H1 (cell line): ENCODE results near the gene LCA5L. TPM values are rescaled to one million over a fixed set of nuclear protein-coding genes. Genes with fewer than 3 reads are reported as not detected.

ENCODE experiments used
- CTCF ChIA-PET: fragments of 300-600 bp; sonication (Branson Sonifier 250); formaldehyde crosslinking; loops from one replicate; lab custom pipeline; 2021; ENCODE audit not compliant: partially characterized antibody; lab: Charles Lee
- POLR2A ChIA-PET: fragments of 300-600 bp; sonication (Branson Sonifier 250); formaldehyde crosslinking; loops from one replicate; lab custom pipeline; 2021; ENCODE audit warnings: inconsistent platforms; ENCODE audit not compliant: partially characterized antibody; lab: Charles Lee
- DNase-seq, 2 experiments: peaks; one replicate each; pipeline versions ENCODE4 v3.0.0 to v3.0.0-alpha.2; 2010 to 2022; ENCODE audit warnings: low spot score in 2 of 2, low read depth in 1 of 2, mixed read lengths in 1 of 2
- FAIRE-seq: peaks from 2 replicates; lab custom pipeline; 2011; peaks lifted over from hg19 to GRCh38; lab: Jason Lieb, UNC
- H2AFZ ChIP-seq: 2 replicates; pipeline ENCODE4 v1.8.1; 2012; ENCODE audit warnings: low read length, inconsistent platforms
- H2AK5ac ChIP-seq: 2 replicates; pipeline ENCODE4 v1.6.1; 2013; ENCODE audit warnings: low read depth, low read length
- H2BK120ac ChIP-seq: replicated peaks from 2 replicates; pipeline ENCODE3; 2013; ENCODE audit warnings: low read depth, low read length, inconsistent platforms
- H2BK12ac ChIP-seq: 2 replicates; pipeline ENCODE4 v1.6.1; 2013; ENCODE audit warnings: low read depth, low read length
- H2BK15ac ChIP-seq: 2 replicates; pipeline ENCODE4 v1.6.1; 2013; ENCODE audit warnings: low read length
- H2BK20ac ChIP-seq: 2 replicates; pipeline ENCODE4 v1.6.1; 2013; ENCODE audit warnings: low read length
- H2BK5ac ChIP-seq: 2 replicates; pipeline ENCODE4 v1.6.1; 2013; ENCODE audit warnings: low read depth, low read length
- H3K14ac ChIP-seq: 2 replicates; pipeline ENCODE4 v1.6.1; 2013; ENCODE audit warnings: inconsistent platforms; ENCODE audit not compliant: insufficient read length
- H3K18ac ChIP-seq: 2 replicates; pipeline ENCODE4 v1.6.1; 2013; ENCODE audit warnings: low read length; ENCODE audit errors: extremely low read depth
- H3K23ac ChIP-seq: 2 replicates; pipeline ENCODE4 v1.6.1; 2013; ENCODE audit warnings: inconsistent platforms; ENCODE audit not compliant: insufficient read length
- H3K23me2 ChIP-seq: 2 replicates; pipeline ENCODE4 v1.6.1; 2013; ENCODE audit warnings: low read depth, low read length
- H3K27ac ChIP-seq: 2 replicates; pipeline ENCODE4 v1.6.1; 2011; ENCODE audit warnings: low read depth, low read length, inconsistent platforms
- H3K27me3 ChIP-seq, 4 experiments: replicated peaks in 1 of 4; 1 replicate in 1 of 4; 2 replicates in 3 of 4; pipeline versions ENCODE4 v1.6.1 to v1.8.1; 2011 to 2013; ENCODE audit warnings: low read length in 3 of 4, mild to moderate bottlenecking in 3 of 4, inconsistent platforms in 2 of 4, mixed read lengths in 2 of 4, moderate library complexity in 1 of 4; ENCODE audit not compliant: control insufficient read depth in 3 of 4, insufficient read depth in 3 of 4; ENCODE audit errors: extremely low read depth in 1 of 4
- H3K36me3 ChIP-seq, 4 experiments: 2 replicates each; pipeline versions ENCODE4 v1.6.1 to v1.8.1; 2011 to 2013; ENCODE audit warnings: mild to moderate bottlenecking in 4 of 4, low read length in 3 of 4, moderate library complexity in 2 of 4, control low read depth in 1 of 4, inconsistent platforms in 1 of 4; ENCODE audit not compliant: insufficient read depth in 4 of 4, control insufficient read depth in 2 of 4
- H3K4ac ChIP-seq: replicated peaks from 2 replicates; pipeline ENCODE3; 2013; ENCODE audit warnings: low read length, low read depth, mixed read lengths, inconsistent platforms; ENCODE audit not compliant: insufficient read length
- H3K4me1 ChIP-seq, 4 experiments: replicated peaks in 1 of 4; 1 replicate in 1 of 4; 2 replicates in 3 of 4; pipeline versions ENCODE4 v1.6.1 to v1.8.1; 2011 to 2013; ENCODE audit warnings: low read length in 3 of 4, inconsistent platforms in 2 of 4, mixed read lengths in 1 of 4; ENCODE audit not compliant: insufficient read depth in 4 of 4, control insufficient read depth in 3 of 4
- H3K4me2 ChIP-seq, 2 experiments: 2 replicates each; pipeline versions ENCODE4 v1.6.1 to v1.8.1; 2011 to 2013; ENCODE audit warnings: low read depth in 2 of 2, low read length in 2 of 2, control low read depth in 1 of 2, inconsistent platforms in 1 of 2, mild to moderate bottlenecking in 1 of 2; ENCODE audit not compliant: insufficient read depth in 1 of 2
- H3K4me3 ChIP-seq, 4 experiments: fragments of 200-600, 300-600 bp in 1 of 4; sonication (generic), shearing (Covaris generic), sonication (Bioruptor Twin) in 1 of 4; 2 replicates each; pipeline versions ENCODE4 v1.5.1 to v1.8.1; 2011 to 2016; ENCODE audit warnings: low read length in 4 of 4, low read depth in 3 of 4, control low read depth in 2 of 4, inconsistent platforms in 2 of 4, mild to moderate bottlenecking in 2 of 4, mixed read lengths in 1 of 4, moderate library complexity in 1 of 4; ENCODE audit not compliant: insufficient read depth in 2 of 4; ENCODE audit errors: extremely low read depth in 1 of 4
- H3K56ac ChIP-seq: replicated peaks from 2 replicates; pipeline ENCODE3; 2013; ENCODE audit warnings: low read depth, mild to moderate bottlenecking, mixed read lengths, low read length, inconsistent platforms; ENCODE audit not compliant: insufficient read length
- H3K79me1 ChIP-seq: 2 replicates; pipeline ENCODE4 v1.6.1; 2013; ENCODE audit warnings: low read depth, low read length, control low read depth
- H3K79me2 ChIP-seq, 2 experiments: 2 replicates each; pipeline versions ENCODE4 v1.6.1 to v1.8.1; 2012 to 2013; ENCODE audit warnings: low read length in 2 of 2, mild to moderate bottlenecking in 2 of 2, inconsistent platforms in 1 of 2; ENCODE audit not compliant: insufficient read depth in 2 of 2, control insufficient read depth in 1 of 2
- H3K9ac ChIP-seq, 4 experiments: replicated peaks in 1 of 4; 1 replicate in 1 of 4; 2 replicates in 3 of 4; pipeline versions ENCODE4 v1.6.1 to v1.8.1; 2011 to 2013; ENCODE audit warnings: low read depth in 3 of 4, low read length in 3 of 4, control low read depth in 2 of 4, mild to moderate bottlenecking in 2 of 4, moderate library complexity in 2 of 4, inconsistent platforms in 1 of 4; ENCODE audit errors: extremely low read depth in 1 of 4
- H3K9me3 ChIP-seq, 2 experiments: 2 replicates each; pipeline versions ENCODE4 v1.6.1 to v1.8.1; 2012 to 2013; ENCODE audit warnings: mild to moderate bottlenecking in 2 of 2, moderate library complexity in 2 of 2, control low read depth in 1 of 2, inconsistent platforms in 1 of 2, low read depth in 1 of 2, low read length in 1 of 2, mixed read lengths in 1 of 2; ENCODE audit not compliant: insufficient read depth in 2 of 2
- H4K20me1 ChIP-seq, 2 experiments: replicated peaks in 1 of 2; 2 replicates each; pipeline versions ENCODE3 to v1.8.1; 2011 to 2013; ENCODE audit warnings: inconsistent platforms in 2 of 2, low read length in 2 of 2, mild to moderate bottlenecking in 1 of 2; ENCODE audit not compliant: insufficient read depth in 2 of 2, control insufficient read depth in 1 of 2
- H4K5ac ChIP-seq: 2 replicates; pipeline ENCODE4 v1.6.1; 2013; ENCODE audit warnings: low read length, low read depth, mixed read lengths, inconsistent platforms; ENCODE audit not compliant: insufficient read length
- H4K8ac ChIP-seq: 2 replicates; pipeline ENCODE4 v1.8.0; 2013; ENCODE audit warnings: mild to moderate bottlenecking, moderate library complexity, low read length, inconsistent platforms; ENCODE audit not compliant: insufficient read depth; ENCODE audit errors: extremely low read depth
- H4K91ac ChIP-seq: replicated peaks from 2 replicates; pipeline ENCODE3; 2013; ENCODE audit warnings: low read length, mixed read lengths, inconsistent platforms; ENCODE audit not compliant: insufficient read length
- CBX8 ChIP-seq: fragments of 300-800, 300-1000 bp; sonication (generic); IDR thresholded peaks from 2 replicates; pipeline ENCODE4 v1.7.1; 2016; ENCODE audit warnings: low read depth, low read length, borderline replicate concordance
- CREB1 ChIP-seq: IDR thresholded peaks from 2 replicates; pipeline ENCODE4 v1.6.1; 2012; ENCODE audit warnings: inconsistent platforms
- CTCF ChIP-seq, 3 experiments: IDR thresholded peaks; 1 replicate in 2 of 3; 2 replicates in 1 of 3; pipeline versions ENCODE4 v1.5.1 to v1.6.1; 2011; ENCODE audit warnings: low read length in 3 of 3, mild to moderate bottlenecking in 3 of 3, inconsistent platforms in 2 of 3, low read depth in 1 of 3, moderate library complexity in 1 of 3; ENCODE audit not compliant: insufficient read depth in 1 of 3; ENCODE audit errors: control extremely low read depth in 1 of 3
- RAD21 ChIP-seq, 2 experiments: IDR thresholded peaks in 1 of 2; conservative IDR thresholded peaks in 1 of 2; 2 replicates each; pipeline ENCODE4 v1.6.1; 2011; ENCODE audit warnings: low read depth in 2 of 2, low read length in 2 of 2, improper control_type of control experiment in 1 of 2, inconsistent platforms in 1 of 2, mild to moderate bottlenecking in 1 of 2, moderate library complexity in 1 of 2
- SP4 ChIP-seq: IDR thresholded peaks from 2 replicates; pipeline ENCODE4 v1.6.1; 2012; ENCODE audit warnings: low read length, inconsistent platforms
- WGBS, 2 experiments: shearing (Covaris generic) in 1 of 2; methylation state at CpG; one replicate each; pipeline versions ENCODE4 v1.1.6 to v1.1.7; 2013 to 2015; ENCODE audit warnings: low lambda C conversion rate in 2 of 2, mixed read lengths in 2 of 2, inconsistent platforms in 1 of 2, low coverage in 1 of 2, missing lambda C conversion rate in 1 of 2; ENCODE audit not compliant: insufficient replicate concordance in 2 of 2, insufficient coverage in 1 of 2, insufficient read length in 1 of 2; ENCODE audit errors: extremely low coverage in 1 of 2, missing lambda C conversion rate in 1 of 2; 5-methylcytosine and 5-hydroxymethylcytosine counted together
- polyA plus RNA-seq, 7 experiments: library from polyadenylated mRNA; depleted of rRNA in 3 of 7; stranded (reverse) in 5 of 7; unstranded in 2 of 7; fragments of >200 nt in 5 of 7; fragments of 200-250 nt in 2 of 7; gene quantifications; 1 replicate in 5 of 7; 2 replicates in 1 of 7; 4 replicates in 1 of 7; pipeline versions ENCODE4 v1.2.1 to v1.2.3, GENCODE V29; 2011 to 2013; ENCODE audit warnings: missing spikeins in 2 of 7, mixed read lengths in 2 of 7
- total RNA-seq: library from RNA; stranded (reverse); fragmentation: NEBNext Ultra II Directional; extraction: Animal tissue kit (Norgen Biotek cat#: 25700); gene quantifications from 2 replicates; pipeline ENCODE4 v1.2.1, GENCODE V29; 2021

The LCA5L gene
- total and polyA plus RNA-seq, 2 of the 8 experiments (the other 6 are each of a cell fraction or from before 2014, with no cell fraction given): 0.11 to 0.84 TPM

- Histone ChIP-seq H3K4ac (no peak overlapping the region), H2AFZ (no peak overlapping the region), H2BK20ac (no peak overlapping the region), H3K4me3 (no peak overlapping the region), H3K4me2 (no peak overlapping the region), H2BK12ac (no peak overlapping the region), H3K36me3 (no peaks in the 10 kb centered on the region), H4K20me1 (no peaks in the 10 kb centered on the region), H4K91ac (no peak overlapping the region), H3K23me2 (peaks cover 9% of the 10 kb centered on the region), H3K18ac (no peak overlapping the region), H3K27ac (no peak overlapping the region), H3K9ac (no peak overlapping the region; a peak in 1 of 7 replicates), H3K14ac (no peak overlapping the region), H3K79me1 (no peaks in the 10 kb centered on the region), H3K56ac (no peak overlapping the region), H4K8ac (no peak overlapping the region), H2BK15ac (no peak overlapping the region), H3K27me3 (no peaks in the 10 kb centered on the region), H3K9me3 (no peaks in the 10 kb centered on the region), H2BK5ac (no peak overlapping the region), H2AK5ac (no peak overlapping the region), H3K4me1 (peaks cover 0 to 7% (median 1%) of the 10 kb centered on the region in 4 experiments; a peak in 4 of 7 replicates), H3K23ac (no peak overlapping the region), H4K5ac (no peak overlapping the region), H3K79me2 (no peaks in the 10 kb centered on the region), H2BK120ac (no peak overlapping the region)
- ChIA-PET POLR2A (interaction anchor here (1.0 to 2.5 kb wide), 4 partner anchors 12 to 130 kb away, joined by 3 to 9 read pairs (median 4); partner anchors contain the start of gene HMGN1), CTCF (interaction anchor here (0.6 to 5.6 kb wide), 39 partner anchors 7 to 1728 kb away, joined by 3 to 54 read pairs (median 5); partner anchors contain the start of gene BRWD1)
- 63% methylated on average over 13 of the region's 13 CpGs; no CpG with 5 or more reads in 1 of the 2 experiments for WGBS, 2 experiments
- FAIRE-seq (peak; percentile 72), DNase-seq (no peak)
- peak; percentile 35 to 80 (median 78) for TF ChIP-seq CTCF (IDR thresholded peaks at IDR 0.05; ENCODE audit: control extremely low read depth in 1 of 3, insufficient read depth in 1 of 3, low read depth in 1 of 3, low read length in 3 of 3)
- peak; percentile 82 to 89 for TF ChIP-seq RAD21 (IDR thresholded peaks at IDR 0.05 in 1 of 2, conservative IDR thresholded peaks at IDR 0.05 in 1 of 2; ENCODE audit: low read depth in 2 of 2, low read length in 2 of 2)
- no peak for TF ChIP-seq CBX8
- no peak for TF ChIP-seq SP4
- TF ChIP-seq CREB1: no peak
Measured at GRCh38 chr21:39441502-39442475, 3.8 kb downstream of the LCA5L start.
